DND-41 (cell line): ENCODE results near the gene TM4SF18.

ENCODE experiments used
- ATAC-seq: fragments of 200-7000 bp; cut with Tn5 transposase; 3 replicates; pipeline ENCODE4 v1.9.1; 2021; ENCODE audit warnings: low read depth; ENCODE audit not compliant: insufficient read depth
- DNase-seq: peaks from one replicate; pipeline ENCODE4 v3.0.0-alpha.2; 2020
- H2AFZ ChIP-seq: 2 replicates; pipeline ENCODE4 v1.6.0; 2012; ENCODE audit warnings: low read depth, low read length
- H3K27ac ChIP-seq: 2 replicates; pipeline ENCODE4 v1.5.1; 2012; ENCODE audit warnings: low read length, inconsistent platforms
- H3K27me3 ChIP-seq: fragments of 200-600 bp; sonication (generic); 2 replicates; pipeline ENCODE4 v1.6.0; 2012; ENCODE audit warnings: low read length, mild to moderate bottlenecking, inconsistent platforms; ENCODE audit not compliant: insufficient read depth, poor library complexity
- H3K36me3 ChIP-seq: 2 replicates; pipeline ENCODE4 v1.5.1; 2012; ENCODE audit warnings: low read length, inconsistent platforms; ENCODE audit not compliant: insufficient read depth
- H3K4me1 ChIP-seq: 2 replicates; pipeline ENCODE4 v1.5.1; 2012; ENCODE audit warnings: mild to moderate bottlenecking, low read length; ENCODE audit not compliant: insufficient read depth
- H3K4me2 ChIP-seq: 2 replicates; pipeline ENCODE4 v1.6.0; 2012; ENCODE audit warnings: mild to moderate bottlenecking, moderate library complexity, low read length, inconsistent platforms; ENCODE audit not compliant: insufficient read depth
- H3K4me3 ChIP-seq, 2 experiments: fragments of 200-600 bp in 1 of 2; shearing (Covaris generic) in 1 of 2; 2 replicates each; pipeline ENCODE4 v1.5.1; 2012 to 2016; ENCODE audit warnings: inconsistent platforms in 2 of 2, low read length in 2 of 2, mild to moderate bottlenecking in 2 of 2, low read depth in 1 of 2, moderate library complexity in 1 of 2
- H3K79me2 ChIP-seq: 2 replicates; pipeline ENCODE4 v1.6.0; 2012; ENCODE audit warnings: low read length, inconsistent platforms; ENCODE audit not compliant: insufficient read depth
- H3K9ac ChIP-seq: 2 replicates; pipeline ENCODE4 v1.6.0; 2012; ENCODE audit warnings: low read depth, mild to moderate bottlenecking, inconsistent platforms, low read length, moderate library complexity
- H3K9me3 ChIP-seq: 2 replicates; pipeline ENCODE4 v1.5.1; 2012; ENCODE audit warnings: low read length, moderate library complexity, mild to moderate bottlenecking, inconsistent platforms; ENCODE audit not compliant: insufficient read depth, severe bottlenecking
- H4K20me1 ChIP-seq: 2 replicates; pipeline ENCODE4 v1.6.0; 2012; ENCODE audit warnings: low read length; ENCODE audit not compliant: insufficient read depth
- CTCF ChIP-seq: IDR thresholded peaks from 2 replicates; pipeline ENCODE4 v1.5.1; 2012; ENCODE audit warnings: borderline replicate concordance, low read length, moderate library complexity, mild to moderate bottlenecking; ENCODE audit not compliant: poor library complexity, severe bottlenecking; ENCODE audit errors: extremely low read depth
- EZH2 ChIP-seq: IDR thresholded peaks from 3 replicates; pipeline ENCODE4 v1.6.1; 2012; ENCODE audit warnings: borderline replicate concordance, low read depth, mild to moderate bottlenecking, moderate library complexity, low read length, inconsistent platforms; ENCODE audit not compliant: severe bottlenecking

Gene TM4SF18

GRCh38 chr3:149314807-149315578 lies 18.4 kb downstream of the TM4SF18 start:
- no peaks in the 10 kb centered on the region for H4K20me1 ChIP-seq
- DNase-seq (no peak), ATAC-seq (no peak)
- TF ChIP-seq CTCF, result no peak
- TF ChIP-seq EZH2, result no peak
- H3K4me3 ChIP-seq, result no peak overlapping the region
- H3K36me3 ChIP-seq, result no peaks in the 10 kb centered on the region
- H3K9ac ChIP-seq, result no peak overlapping the region
- no peaks in the 10 kb centered on the region for H3K79me2 ChIP-seq
- no peaks in the 10 kb centered on the region for H3K9me3 ChIP-seq
- no peak overlapping the region for H3K27ac ChIP-seq
- no peaks in the 10 kb centered on the region for H3K4me1 ChIP-seq
- H3K27me3 ChIP-seq, result peaks cover 8% of the 10 kb centered on the region
- H3K4me2 ChIP-seq, result no peak overlapping the region
- H2AFZ ChIP-seq, result no peak overlapping the region

GRCh38 chr3:149313542-149313941 lies 19.9 kb downstream of the TM4SF18 start:
- H3K4me1 ChIP-seq, result no peaks in the 10 kb centered on the region
- DNase-seq, result no peak
- H3K36me3 ChIP-seq, result no peaks in the 10 kb centered on the region
- no peaks in the 10 kb centered on the region for H3K79me2 ChIP-seq
- no peaks in the 10 kb centered on the region for H4K20me1 ChIP-seq
- H3K4me3 ChIP-seq, result no peak overlapping the region
- H3K27ac ChIP-seq, result no peak overlapping the region
- no peaks in the 10 kb centered on the region for H3K27me3 ChIP-seq
- no peak overlapping the region for H3K4me2 ChIP-seq
- no peaks in the 10 kb centered on the region for H3K9me3 ChIP-seq
- H3K9ac ChIP-seq, result no peak overlapping the region
- no peak overlapping the region for H2AFZ ChIP-seq
- TF ChIP-seq CTCF, result no peak
- TF ChIP-seq EZH2, result no peak
- ATAC-seq, result no peak

- ATAC-seq, result no peak
- H3K9me3 ChIP-seq, result no peaks in the 10 kb centered on the region
- no peaks in the 10 kb centered on the region for H4K20me1 ChIP-seq
- no peak for TF ChIP-seq EZH2
- no peak for TF ChIP-seq CTCF
- no peaks in the 10 kb centered on the region for H3K36me3 ChIP-seq
- H3K4me1 ChIP-seq, result no peaks in the 10 kb centered on the region
- no peak overlapping the region for H3K4me3 ChIP-seq
- no peaks in the 10 kb centered on the region for H3K79me2 ChIP-seq
- no peak for DNase-seq
- no peak overlapping the region for H3K9ac ChIP-seq
- no peak overlapping the region for H2AFZ ChIP-seq
- no peak overlapping the region for H3K4me2 ChIP-seq
- H3K27me3 ChIP-seq, result no peaks in the 10 kb centered on the region
- H3K27ac ChIP-seq, result no peak overlapping the region
These were observed 22.5 kb downstream of the TM4SF18 start for GRCh38 chr3:149310796-149311534.
